A673 (cell line): Measurements from ENCODE around the gene AHCY. TPM values are rescaled to one million over a fixed set of nuclear protein-coding genes. Genes with fewer than 3 reads are reported as not detected.
"Not testable (repeated sequence)": the region's sequence is repeated elsewhere in the genome, so short reads cannot be mapped to it uniquely, and the experiment has no call there.

Experiments
- BruUV-seq: library from RNA; stranded (reverse); fragments of 400-500 nt; replicated peaks from 2 replicates; lab custom pipeline; 2021; lab: Mats Ljungman, UMichigan
- CTCF ChIA-PET: fragments of 300-600 bp; sonication (Branson Sonifier 250); formaldehyde crosslinking; loops from one replicate; lab custom pipeline; 2022; ENCODE audit warnings: antibody characterized with exemption; lab: Charles Lee
- POLR2A ChIA-PET: fragments of 300-600 bp; sonication (Branson Sonifier 250); formaldehyde crosslinking; loops from one replicate; lab custom pipeline; 2022; ENCODE audit warnings: antibody characterized with exemption; ENCODE audit not compliant: low non-redundant PET; lab: Charles Lee
- DNase-seq: peaks from one replicate; pipeline ENCODE4 v3.0.0-alpha.2; 2015; ENCODE audit warnings: low spot score
- H3K27ac ChIP-seq: fragments of 200-600 bp; sonication (generic); 2 replicates; pipeline ENCODE4 v1.5.1; 2016; ENCODE audit warnings: mixed run types, low read depth, mild to moderate bottlenecking, mixed read lengths, antibody characterized with exemption, low read length; ENCODE audit not compliant: poor library complexity, severe bottlenecking
- H3K27me3 ChIP-seq: fragments of 200-600 bp; sonication (generic); replicated peaks from 2 replicates; pipeline ENCODE4 v1.6.1; 2017; ENCODE audit warnings: mixed run types, low read depth, mild to moderate bottlenecking, mixed read lengths, antibody characterized with exemption, low read length; ENCODE audit not compliant: insufficient read depth, poor library complexity
- H3K36me3 ChIP-seq: fragments of 200-600 bp; sonication (generic); 2 replicates; pipeline ENCODE4 v1.6.1; 2016; ENCODE audit warnings: mixed run types, mild to moderate bottlenecking, mixed read lengths, antibody characterized with exemption, low read length; ENCODE audit not compliant: insufficient read depth, poor library complexity, severe bottlenecking
- H3K4me1 ChIP-seq: fragments of 200-600 bp; sonication (generic); 2 replicates; pipeline ENCODE4 v1.6.1; 2017; ENCODE audit warnings: mixed run types, mild to moderate bottlenecking, mixed read lengths, antibody characterized with exemption, low read length; ENCODE audit not compliant: insufficient read depth, poor library complexity, severe bottlenecking
- H3K4me3 ChIP-seq: fragments of 200-600 bp; sonication (generic); 2 replicates; pipeline ENCODE4 v1.5.1; 2016; ENCODE audit warnings: low read depth, mixed run types, mild to moderate bottlenecking, mixed read lengths, low read length; ENCODE audit not compliant: poor library complexity, severe bottlenecking
- H3K9me3 ChIP-seq: fragments of 200-600 bp; sonication (generic); 2 replicates; pipeline ENCODE4 v1.6.1; 2016; ENCODE audit warnings: mixed run types, low read depth, mild to moderate bottlenecking, mixed read lengths, antibody characterized with exemption, low read length; ENCODE audit not compliant: poor library complexity, severe bottlenecking
- CTCF ChIP-seq: fragments of 300-800, 200-600 bp; sonication (generic); conservative IDR thresholded peaks from 2 replicates; pipeline ENCODE4 v1.5.1; 2017; ENCODE audit warnings: low read depth, mild to moderate bottlenecking, antibody characterized with exemption, low read length, moderate library complexity, mixed read lengths
- EZH2 ChIP-seq: fragments of 200-600 bp; sonication (generic); IDR thresholded peaks from 2 replicates; pipeline ENCODE4 v1.6.1; 2017; ENCODE audit warnings: borderline replicate concordance, low read depth, mild to moderate bottlenecking, mixed read lengths, antibody characterized with exemption, low read length; ENCODE audit not compliant: poor library complexity, severe bottlenecking
- intact Hi-C: fragments of 100-400 bp; cut with micrococcal nuclease; formaldehyde crosslinking; loops from one replicate; pipeline ENCODE4 v1.10.0; 2022; ENCODE audit not compliant: unreplicated experiment
- total RNA-seq: library from RNA; stranded (reverse); gene quantifications from 2 replicates; pipeline ENCODE4 v1.2.3, GENCODE V29; 2021

The AHCY gene
- total RNA-seq, 1 experiment from 2014 or later: 284 TPM

- no peaks in the 10 kb centered on the region for H3K4me1 ChIP-seq
- no peak for DNase-seq
- no peak for TF ChIP-seq CTCF
- no peak for TF ChIP-seq EZH2
- ChIA-PET POLR2A (no interaction called here), CTCF (no interaction called here)
- no peaks in the 10 kb centered on the region for H3K9me3 ChIP-seq
- no peaks in the 10 kb centered on the region for H3K27me3 ChIP-seq
- no peaks in the 10 kb centered on the region for H3K36me3 ChIP-seq
- no TSS peak for BruUV-seq
- H3K4me3 ChIP-seq: no peak overlapping the region
- intact Hi-C loops: no loop called here
- no peak overlapping the region for H3K27ac ChIP-seq
These were observed 25.9 kb upstream of the AHCY start for GRCh38 chr20:34328928-34329677.

GRCh38 chr20:34328207-34328606 lies 25.1 kb upstream of the AHCY start:
- DNase-seq, H3K9me3 ChIP-seq, POLR2A ChIA-PET, intact Hi-C loops, H3K4me1 ChIP-seq, H3K4me3 ChIP-seq, H3K27ac ChIP-seq, CTCF ChIA-PET, H3K36me3 ChIP-seq, BruUV-seq, H3K27me3 ChIP-seq: not testable (repeated sequence)

GRCh38 chr20:34324541-34324940 lies 21.4 kb upstream of the AHCY start:
- no peaks in the 10 kb centered on the region for H3K27me3 ChIP-seq
- no peak overlapping the region for H3K27ac ChIP-seq
- no TSS peak for BruUV-seq
- intact Hi-C loops: no loop called here
- ChIA-PET POLR2A (interaction anchor here (0.6 kb wide), 1 partner anchor 11 kb away, joined by 3 read pairs; no protein-coding TSS in a partner anchor), CTCF (no interaction called here)
- H3K4me3 ChIP-seq: no peak overlapping the region
- no peak for DNase-seq
- no peaks in the 10 kb centered on the region for H3K9me3 ChIP-seq
- H3K36me3 ChIP-seq: no peaks in the 10 kb centered on the region
- H3K4me1 ChIP-seq: peaks cover 14% of the 10 kb centered on the region
- TF ChIP-seq EZH2 (no peak), CTCF (no peak)
